ENCODE data around the gene INPP5K.

DNA sequence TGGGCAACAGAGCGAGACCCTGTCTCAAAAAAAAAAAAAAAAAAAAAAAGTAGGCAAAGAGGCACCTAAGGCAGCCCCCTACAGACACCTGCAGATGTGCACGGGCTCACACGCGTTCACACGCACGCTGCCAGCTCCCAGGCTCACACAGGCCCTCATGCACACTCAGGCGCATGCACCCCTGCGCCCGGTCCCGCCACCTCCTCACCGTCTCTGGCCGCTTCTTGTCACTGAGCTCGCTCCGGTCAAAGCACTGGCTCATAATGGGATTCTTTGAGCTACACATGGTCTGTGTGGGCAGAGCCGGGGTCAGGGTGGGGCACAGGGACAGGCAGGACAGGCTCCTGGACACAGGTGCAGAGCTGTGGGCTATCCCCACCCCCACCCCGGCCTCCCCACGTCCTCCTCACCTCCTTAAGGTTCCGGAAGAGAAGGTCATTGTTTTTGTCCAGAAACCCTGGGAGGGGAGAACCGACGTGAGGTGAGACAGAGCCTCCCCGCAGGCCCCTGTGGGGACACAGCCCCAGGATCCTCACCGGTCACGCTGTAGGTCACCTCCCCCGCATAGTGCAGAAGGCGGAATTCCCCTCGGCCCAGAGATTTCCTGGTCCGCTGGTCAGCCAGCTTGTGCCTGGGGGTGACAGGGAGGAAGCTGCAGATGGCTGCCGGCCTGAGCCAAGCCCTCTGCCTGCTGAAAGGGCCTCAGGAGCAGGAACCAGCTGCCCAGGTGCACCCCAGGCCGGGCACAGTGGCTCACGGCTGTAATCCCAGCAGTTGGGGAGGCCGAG lies 41.8 kb downstream of the INPP5K start:
- TF ChIP-seq EZH2phosphoT487 (IDR thresholded peaks at IDR 0.05; ENCODE audit: borderline replicate concordance, low read length): no peak
- TF ChIP-seq, protein P1, sequence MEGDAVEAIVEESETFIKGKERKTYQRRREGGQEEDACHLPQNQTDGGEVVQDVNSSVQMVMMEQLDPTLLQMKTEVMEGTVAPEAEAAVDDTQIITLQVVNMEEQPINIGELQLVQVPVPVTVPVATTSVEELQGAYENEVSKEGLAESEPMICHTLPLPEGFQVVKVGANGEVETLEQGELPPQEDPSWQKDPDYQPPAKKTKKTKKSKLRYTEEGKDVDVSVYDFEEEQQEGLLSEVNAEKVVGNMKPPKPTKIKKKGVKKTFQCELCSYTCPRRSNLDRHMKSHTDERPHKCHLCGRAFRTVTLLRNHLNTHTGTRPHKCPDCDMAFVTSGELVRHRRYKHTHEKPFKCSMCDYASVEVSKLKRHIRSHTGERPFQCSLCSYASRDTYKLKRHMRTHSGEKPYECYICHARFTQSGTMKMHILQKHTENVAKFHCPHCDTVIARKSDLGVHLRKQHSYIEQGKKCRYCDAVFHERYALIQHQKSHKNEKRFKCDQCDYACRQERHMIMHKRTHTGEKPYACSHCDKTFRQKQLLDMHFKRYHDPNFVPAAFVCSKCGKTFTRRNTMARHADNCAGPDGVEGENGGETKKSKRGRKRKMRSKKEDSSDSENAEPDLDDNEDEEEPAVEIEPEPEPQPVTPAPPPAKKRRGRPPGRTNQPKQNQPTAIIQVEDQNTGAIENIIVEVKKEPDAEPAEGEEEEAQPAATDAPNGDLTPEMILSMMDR (IDR thresholded peaks at IDR 0.05; ENCODE audit: low read depth, low read length, poor library complexity, severe bottlenecking): no peak

All from DOHH2 (cell line).